Measurements from ENCODE around the gene PXN. TPM values are rescaled to one million over a fixed set of nuclear protein-coding genes. Genes with fewer than 3 reads are reported as not detected.

Gene PXN
- total and polyA plus RNA-seq, 8 donors = 27.2 to 129 (median 49.0) TPM

- no peak overlapping the region for H3K4me3 ChIP-seq
- no peak overlapping the region for H3K27ac ChIP-seq
- intact Hi-C loops (cut with DNase I; ENCODE audit: low total_unique reads) = no loop called here
- TF ChIP-seq CTCF (IDR thresholded peaks at IDR 0.05) = no peak
- TF ChIP-seq POLR2A (IDR thresholded peaks at IDR 0.05) = no peak
- no peak for TF ChIP-seq POLR2AphosphoS5 (IDR thresholded peaks at IDR 0.05)
- TF ChIP-seq EP300 (IDR thresholded peaks at IDR 0.05) = no peak
- no peaks in the 10 kb centered on the region for H3K4me1 ChIP-seq
- no peaks in the 10 kb centered on the region for H3K27me3 ChIP-seq
- H3K36me3 ChIP-seq = peaks cover 92 to 100% (median 100%) of the 10 kb centered on the region in 4 donors
- DNase-seq = no peak
- no peaks in the 10 kb centered on the region for H3K9me3 ChIP-seq
- WGBS, 5 donors = 91 to 95% (median 92%) methylated on average over 9 to 11 of the region's 11 CpGs
Observed at GRCh38 chr12:120164293-120164692, 101.2 kb downstream of the PXN start.

GRCh38 chr12:120162763-120163162 is 102.8 kb downstream of the PXN start:
- Histone ChIP-seq H3K4me3 (no peak overlapping the region), H3K36me3 (peaks cover 91 to 100% (median 100%) of the 10 kb centered on the region in 4 donors), H3K4me1 (no peaks in the 10 kb centered on the region), H3K9me3 (no peaks in the 10 kb centered on the region), H3K27ac (no peak overlapping the region), H3K27me3 (no peaks in the 10 kb centered on the region)
- no peak for DNase-seq
- TF ChIP-seq POLR2AphosphoS5 (IDR thresholded peaks at IDR 0.05) (no peak), CTCF (IDR thresholded peaks at IDR 0.05) (no peak), POLR2A (IDR thresholded peaks at IDR 0.05) (no peak), EP300 (IDR thresholded peaks at IDR 0.05) (no peak)
- intact Hi-C loops (cut with DNase I; ENCODE audit: low total_unique reads) = no loop called here
- 82 to 94% (median 91%) methylated on average over 7 to 8 of the region's 8 CpGs for WGBS, 5 donors

GRCh38 chr12:120161852-120162251 is 103.7 kb downstream of the PXN start:
- intact Hi-C loops (cut with DNase I; ENCODE audit: low total_unique reads) = no loop called here
- no peaks in the 10 kb centered on the region for H3K4me1 ChIP-seq
- no peak for TF ChIP-seq POLR2A (IDR thresholded peaks at IDR 0.05)
- peaks cover 93 to 100% (median 100%) of the 10 kb centered on the region in 4 donors for H3K36me3 ChIP-seq
- no peak for DNase-seq
- no peaks in the 10 kb centered on the region for H3K27me3 ChIP-seq
- no peak overlapping the region for H3K4me3 ChIP-seq
- no peaks in the 10 kb centered on the region for H3K9me3 ChIP-seq
- WGBS, 5 donors = 90 to 97% (median 95%) methylated on average over 11 of the region's 11 CpGs
- no peak overlapping the region for H3K27ac ChIP-seq

Small RNA genes lying within 50 kb of the gene (small RNA-seq; reads per million reads assigned to genes)
- gene RNU4-1 (923 to 4,477 (median 1,813) reads per million in 4 donors), gene RNU4-2 (863 to 1,490 (median 1,033) reads per million in 4 donors), gene RNU6-1088P (0 reads per million in 4 donors)

Other genes with a start within 250 kb of the PXN start
- gene RAB35, start 149.0 kb downstream of the PXN start, total RNA-seq = 10 to 100 TPM in 2 of 5 donors, 1 to 10 TPM in 3; 8.1 to 20.0 (median 9.9) TPM
- gene RAB35, start 149.0 kb downstream of the PXN start, polyA plus RNA-seq = 10 to 100 TPM; 14.0 to 35.4 (median 23.9) TPM
- 100 to 1,000 TPM in 4 of 5 donors, 10 to 100 TPM in 1; 84.0 to 226 (median 130) TPM for gene GCN1, start 71.0 kb downstream of the PXN start, total RNA-seq
- 10 to 100 TPM in 2 of 3 donors, 1 to 10 TPM in 1; 8.7 to 14.5 (median 14.1) TPM for gene GCN1, start 71.0 kb downstream of the PXN start, polyA plus RNA-seq
- gene RPLP0, start 64.6 kb downstream of the PXN start, total RNA-seq = 1,000 to 10,000 TPM; 1,405 to 2,743 (median 1,647) TPM
- gene RPLP0, start 64.6 kb downstream of the PXN start, polyA plus RNA-seq = 1,000 to 10,000 TPM; 3,548 to 5,463 (median 4,617) TPM
- gene RNU4-2, start 26.2 kb upstream of the PXN start, total RNA-seq = under 1 TPM; under 0.01 TPM
- gene RNU4-2, start 26.2 kb upstream of the PXN start, polyA plus RNA-seq = not detected
- gene RNU4-1, start 27.5 kb upstream of the PXN start, total RNA-seq = under 1 TPM in 4 of 5 donors, not detected in 1; under 0.01 TPM
- gene RNU4-1, start 27.5 kb upstream of the PXN start, polyA plus RNA-seq = not detected
- gene SIRT4, start 36.6 kb upstream of the PXN start, total RNA-seq = 1 to 10 TPM in 4 of 5 donors, not detected in 1; 2.8 to 6.2 (median 5.3) TPM
- 1 to 10 TPM in 2 of 3 donors, not detected in 1; 1.3 to 2.2 TPM for gene SIRT4, start 36.6 kb upstream of the PXN start, polyA plus RNA-seq
- not detected for gene PLA2G1B, start 62.0 kb upstream of the PXN start, total RNA-seq
- gene PLA2G1B, start 62.0 kb upstream of the PXN start, polyA plus RNA-seq = 10 to 100 TPM in 2 of 3 donors, 1 to 10 TPM in 1; 7.0 to 18.5 (median 10.2) TPM
- 1 to 10 TPM in 1 of 5 donors, under 1 TPM in 2, not detected in 2; 0.58 to 7.1 (median 0.92) TPM for gene MSI1, start 103.4 kb upstream of the PXN start, total RNA-seq
- gene MSI1, start 103.4 kb upstream of the PXN start, polyA plus RNA-seq = 1 to 10 TPM in 2 of 3 donors, under 1 TPM in 1; 0.95 to 3.1 (median 2.3) TPM
- 1,000 to 10,000 TPM in 1 of 5 donors, 100 to 1,000 TPM in 3, 10 to 100 TPM in 1; 86.4 to 1,200 (median 463) TPM for gene COX6A1, start 172.4 kb upstream of the PXN start, total RNA-seq
- 1,000 to 10,000 TPM in 1 of 3 donors, 100 to 1,000 TPM in 2; 475 to 1,009 (median 901) TPM for gene COX6A1, start 172.4 kb upstream of the PXN start, polyA plus RNA-seq
- 10 to 100 TPM in 2 of 5 donors, 1 to 10 TPM in 3; 4.7 to 15.2 (median 8.7) TPM for gene TRIAP1, start 180.7 kb upstream of the PXN start, total RNA-seq
- gene TRIAP1, start 180.7 kb upstream of the PXN start, polyA plus RNA-seq = 10 to 100 TPM; 32.6 to 40.6 (median 37.4) TPM
- gene GATC, start 180.7 kb upstream of the PXN start, total RNA-seq = 10 to 100 TPM in 3 of 5 donors, 1 to 10 TPM in 2; 4.0 to 25.3 (median 13.4) TPM
- 10 to 100 TPM in 2 of 3 donors, 1 to 10 TPM in 1; 8.7 to 13.9 (median 12.5) TPM for gene GATC, start 180.7 kb upstream of the PXN start, polyA plus RNA-seq
- 100 to 1,000 TPM in 2 of 5 donors, 10 to 100 TPM in 3; 41.1 to 218 (median 92.3) TPM for gene SRSF9, start 204.0 kb upstream of the PXN start, total RNA-seq
- 100 to 1,000 TPM in 2 of 3 donors, 10 to 100 TPM in 1; 86.1 to 116 (median 112) TPM for gene SRSF9, start 204.0 kb upstream of the PXN start, polyA plus RNA-seq
- gene DYNLL1, start 230.4 kb upstream of the PXN start, total RNA-seq = 100 to 1,000 TPM in 4 of 5 donors, 10 to 100 TPM in 1; 27.2 to 197 (median 114) TPM
- gene DYNLL1, start 230.4 kb upstream of the PXN start, polyA plus RNA-seq = 100 to 1,000 TPM; 476 to 580 (median 578) TPM

All from stomach (tissue), 9 donors.